Islet precursor cell (in vitro differentiated cells): ENCODE results near the gene ZBTB7C.

ENCODE experiments used
- DNase-seq: peaks from one replicate; pipeline ENCODE4 v3.0.0-alpha.2; 2018

The ZBTB7C gene

GRCh38 chr18:48206887-48207286 lies 202.3 kb downstream of the ZBTB7C start:
- DNase-seq, result no peak

- DNase-seq, result no peak
Observed at GRCh38 chr18:48203961-48204666, 205.1 kb downstream of the ZBTB7C start.

- DNase-seq, result no peak
Observed at GRCh38 chr18:48203288-48203945, 205.8 kb downstream of the ZBTB7C start.

GRCh38 chr18:48202350-48203260 lies 206.6 kb downstream of the ZBTB7C start:
- DNase-seq, result no peak

GRCh38 chr18:48202006-48202348 lies 207.2 kb downstream of the ZBTB7C start:
- no peak for DNase-seq

GRCh38 chr18:48201337-48202005 lies 207.7 kb downstream of the ZBTB7C start:
- no peak for DNase-seq

- DNase-seq, result no peak
Observed at GRCh38 chr18:48200631-48201336, 208.4 kb downstream of the ZBTB7C start.

GRCh38 chr18:48199399-48199798 lies 209.8 kb downstream of the ZBTB7C start:
- DNase-seq, result no peak

GRCh38 chr18:48197819-48198218 lies 211.4 kb downstream of the ZBTB7C start:
- DNase-seq, result no peak

GRCh38 chr18:48195787-48196186 lies 213.4 kb downstream of the ZBTB7C start:
- no peak for DNase-seq

GRCh38 chr18:48194591-48195181 lies 214.5 kb downstream of the ZBTB7C start:
- DNase-seq, result no peak

GRCh38 chr18:48193521-48194492 lies 215.4 kb downstream of the ZBTB7C start:
- no peak for DNase-seq

- no peak for DNase-seq
Observed at GRCh38 chr18:48192542-48192941, 216.6 kb downstream of the ZBTB7C start.

GRCh38 chr18:48191494-48191893 lies 217.7 kb downstream of the ZBTB7C start:
- DNase-seq, result no peak

GRCh38 chr18:48190994-48191393 lies 218.2 kb downstream of the ZBTB7C start:
- no peak for DNase-seq

- DNase-seq, result no peak
Observed at GRCh38 chr18:48188609-48189008, 220.6 kb downstream of the ZBTB7C start.

GRCh38 chr18:48186861-48187260 lies 222.3 kb downstream of the ZBTB7C start:
- no peak for DNase-seq

- no peak for DNase-seq
Observed at GRCh38 chr18:48186131-48186766, 222.9 kb downstream of the ZBTB7C start.

GRCh38 chr18:48184118-48184517 lies 225.1 kb downstream of the ZBTB7C start:
- DNase-seq, result no peak

- no peak for DNase-seq
Observed at GRCh38 chr18:48183613-48184012, 225.6 kb downstream of the ZBTB7C start.
